Activated CD8-positive, alpha-beta memory T cell treated with anti-CD3 and anti-CD28 coated beads for 48 hours (primary cell): ENCODE data around the gene MRPL28.
"Not testable (repeated sequence)": the region's sequence is repeated elsewhere in the genome, so short reads cannot be mapped to it uniquely, and the experiment has no call there.

Experiments used
- DNase-seq, 3 experiments: peaks; one replicate each; pipeline ENCODE4 v3.0.0-alpha.2; 2020; ENCODE audit warnings: low read depth in 2 of 3, low spot score in 2 of 3

Gene MRPL28

GRCh38 chr16:373848-374615 is 3.7 kb upstream of the MRPL28 start:
- DNase-seq = no peak

- no peak for DNase-seq
Observed at GRCh38 chr16:373020-373598, 2.8 kb upstream of the MRPL28 start.

- no peak for DNase-seq
Observed at GRCh38 chr16:372302-372983, 2.1 kb upstream of the MRPL28 start.

- DNase-seq = no peak
Observed at GRCh38 chr16:371515-372301, 1.4 kb upstream of the MRPL28 start.

- DNase-seq = no peak
Observed at GRCh38 chr16:370979-371514, 709 bp upstream of the MRPL28 start.

- DNase-seq = no peak
Observed at GRCh38 chr16:369866-370436, 387 bp downstream of the MRPL28 start.

GRCh38 chr16:369275-369865 is 968 bp downstream of the MRPL28 start:
- no peak for DNase-seq

GRCh38 chr16:368388-369158 is 1.8 kb downstream of the MRPL28 start:
- DNase-seq = no peak

GRCh38 chr16:367333-367903 is 2.9 kb downstream of the MRPL28 start:
- no peak for DNase-seq

GRCh38 chr16:366476-366875 is 3.9 kb downstream of the MRPL28 start:
- no peak for DNase-seq

- no peak for DNase-seq
Observed at GRCh38 chr16:364595-365491, 5.5 kb downstream of the MRPL28 start.

- no peak for DNase-seq
Observed at GRCh38 chr16:363766-364490, 6.4 kb downstream of the MRPL28 start.

GRCh38 chr16:363110-363765 is 7.1 kb downstream of the MRPL28 start:
- DNase-seq = no peak

- not testable (repeated sequence) for DNase-seq
Observed at GRCh38 chr16:362702-362999, 7.7 kb downstream of the MRPL28 start.

GRCh38 chr16:361872-362701 is 8.3 kb downstream of the MRPL28 start:
- peak in 1 of 3 experiments; percentile 52 for DNase-seq

GRCh38 chr16:361341-361871 is 8.9 kb downstream of the MRPL28 start:
- DNase-seq = no peak
